GM21737 (cell line): Measurements from ENCODE around the gene CTNNA2.

ENCODE experiments used
- ATAC-seq: cut with Tn5 transposase; IDR thresholded peaks from one replicate; pipeline ENCODE4 v1.9.1; 2021; ENCODE audit warnings: mild to moderate bottlenecking, moderate library complexity; ENCODE audit not compliant: unreplicated experiment

Gene CTNNA2

DNA sequence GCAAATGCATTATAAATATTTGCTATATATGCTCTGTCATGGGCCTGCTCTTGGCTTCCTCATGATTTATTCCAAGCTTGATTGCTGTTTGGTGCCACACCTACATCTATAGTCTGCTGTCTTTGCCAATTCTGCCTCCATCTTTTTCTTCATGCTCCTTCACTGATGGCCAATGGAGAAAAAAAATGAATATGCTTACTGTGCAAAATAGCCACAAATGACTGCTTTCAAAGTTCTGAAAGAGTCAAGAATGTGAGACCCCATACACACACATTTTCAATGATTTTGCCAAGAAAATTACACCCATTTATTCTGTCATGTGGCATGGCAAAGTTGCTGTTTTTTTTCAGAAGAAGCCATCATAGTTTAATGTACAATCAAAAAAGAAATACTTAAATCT is 1097.3 kb downstream of the CTNNA2 start:
- ATAC-seq, result no peak

DNA sequence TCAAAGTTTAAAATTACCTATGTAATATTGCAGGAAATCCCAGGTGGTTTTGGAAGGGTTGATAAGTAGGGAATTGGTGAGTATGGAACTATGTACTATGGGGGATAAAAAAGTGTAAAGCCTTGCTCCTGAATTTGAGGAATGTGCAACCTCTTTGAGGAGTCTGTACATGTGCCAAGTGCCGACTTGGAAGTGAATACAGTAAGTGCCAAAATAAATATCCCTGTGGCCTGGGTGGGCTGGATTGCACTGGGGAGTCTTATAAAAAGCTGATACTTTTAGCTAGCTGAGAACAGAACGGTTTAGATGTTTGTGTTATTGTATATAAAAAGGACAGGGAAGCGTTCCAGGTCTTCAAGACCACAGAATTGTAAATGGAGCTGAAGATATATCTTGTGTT is 1108.8 kb downstream of the CTNNA2 start:
- no peak for ATAC-seq

DNA sequence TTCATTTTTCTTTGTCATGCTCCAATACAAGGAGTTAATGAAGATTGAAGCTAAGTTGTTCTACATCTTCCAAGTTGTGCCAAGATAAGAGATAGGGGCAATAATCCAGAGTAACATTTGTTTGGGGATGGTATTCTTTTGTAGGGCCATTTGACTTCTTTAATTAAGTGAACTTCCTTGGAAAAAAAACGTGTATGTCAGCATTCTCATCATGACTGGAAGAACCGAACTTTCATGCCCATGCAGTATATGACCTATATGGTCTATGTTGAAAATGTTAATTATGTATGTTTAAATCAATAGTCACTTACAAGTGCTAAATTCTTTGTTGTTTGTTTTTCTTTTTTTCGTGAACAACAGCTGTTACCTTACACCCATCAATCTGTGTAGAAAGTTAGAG is 1111.2 kb downstream of the CTNNA2 start:
- ATAC-seq, result no peak

DNA sequence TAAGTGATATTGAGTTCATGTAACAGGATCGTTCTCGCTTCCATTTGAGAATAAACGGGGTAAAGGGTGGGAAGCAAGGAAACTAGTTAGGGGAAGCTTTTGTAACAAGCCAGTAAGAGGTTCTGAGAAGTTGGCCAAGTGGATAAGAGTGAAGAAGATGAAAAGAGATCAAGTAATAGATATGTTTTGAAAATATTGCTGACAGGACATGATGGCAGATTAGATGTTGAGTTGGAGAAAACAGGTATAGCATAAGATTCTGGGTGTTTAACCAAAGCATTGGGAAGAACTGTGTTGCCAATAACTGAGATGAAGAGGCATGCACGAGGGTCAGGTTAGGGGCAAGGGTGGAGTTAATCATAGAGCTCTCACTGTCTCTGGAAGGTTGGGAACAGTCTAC is 1121.7 kb downstream of the CTNNA2 start:
- ATAC-seq, result no peak

DNA sequence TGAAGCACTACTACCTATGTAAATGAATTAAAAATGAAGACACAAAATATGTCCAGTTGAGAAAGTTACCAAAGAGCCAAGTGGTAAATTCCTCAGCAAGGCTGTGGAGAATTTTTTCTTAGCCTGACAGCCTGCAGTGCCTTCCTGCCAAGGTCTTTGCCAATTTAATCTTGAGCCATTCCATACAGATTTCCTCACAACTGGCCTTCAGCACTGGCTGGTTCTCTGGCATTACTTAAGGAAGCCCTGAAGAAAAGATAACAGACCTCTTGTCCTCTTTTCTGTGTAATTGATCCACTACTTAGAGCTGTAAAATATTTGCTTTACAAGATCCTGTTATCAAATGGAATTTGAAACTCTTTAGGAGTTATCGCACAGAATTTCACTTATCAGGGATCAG is 1125.9 kb downstream of the CTNNA2 start:
- no peak for ATAC-seq

DNA sequence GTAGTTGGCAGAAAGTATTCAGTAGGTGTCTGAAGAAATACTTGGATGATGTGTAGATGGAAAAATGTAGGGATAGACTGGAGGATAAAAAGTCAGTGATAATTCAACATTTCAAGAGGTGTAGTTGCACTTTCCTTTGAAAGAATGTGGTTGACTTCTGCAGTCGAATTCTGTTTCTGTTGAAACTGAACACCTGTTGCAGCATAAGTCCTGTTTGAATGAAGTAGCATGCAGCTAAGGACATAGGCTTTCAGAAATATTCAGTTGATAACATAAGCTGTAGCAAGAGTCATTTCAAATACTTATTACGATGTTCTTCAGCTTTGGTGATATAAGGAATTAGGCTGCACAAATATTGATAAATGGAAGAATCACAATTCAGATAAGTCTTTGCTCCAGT is 1129.6 kb downstream of the CTNNA2 start:
- no peak for ATAC-seq

DNA sequence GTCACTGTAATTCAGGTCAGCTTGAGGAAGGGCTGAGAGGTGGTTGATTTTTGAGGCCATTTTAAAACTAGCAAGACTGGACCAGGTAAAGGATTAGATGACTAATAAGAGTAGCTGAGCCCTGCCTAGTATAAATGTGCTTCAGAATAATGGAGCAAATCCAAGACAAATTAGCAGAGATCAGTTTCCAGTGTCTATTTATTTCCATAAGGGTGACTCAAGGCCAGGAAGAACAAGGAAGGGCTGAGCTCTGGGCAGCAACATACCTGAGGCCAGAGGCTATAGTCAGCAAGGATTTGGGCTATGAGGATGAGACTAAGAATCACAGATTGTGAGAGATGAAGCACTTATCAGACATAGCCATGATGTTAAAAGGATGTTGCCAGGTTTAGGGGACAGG is 1130.7 kb downstream of the CTNNA2 start:
- no peak for ATAC-seq

DNA sequence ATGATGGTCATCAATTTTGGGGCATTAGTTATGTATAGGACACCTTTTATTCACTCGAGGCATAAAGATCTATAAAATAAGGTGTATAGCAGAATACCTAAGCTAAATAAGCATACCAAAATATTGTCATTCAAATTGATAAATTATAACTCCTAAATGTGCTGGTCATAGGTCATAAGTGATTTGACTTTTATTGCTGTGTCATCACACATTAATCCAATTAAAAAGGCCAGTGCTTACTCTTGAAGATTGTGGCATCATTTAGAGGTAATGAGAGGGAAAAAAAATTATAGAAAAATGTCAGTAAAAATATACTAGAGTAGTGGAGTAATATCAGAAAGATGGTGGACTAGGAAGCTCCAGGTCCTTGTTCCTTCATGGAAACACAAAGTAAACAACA is 1138.6 kb downstream of the CTNNA2 start:
- ATAC-seq, result no peak

DNA sequence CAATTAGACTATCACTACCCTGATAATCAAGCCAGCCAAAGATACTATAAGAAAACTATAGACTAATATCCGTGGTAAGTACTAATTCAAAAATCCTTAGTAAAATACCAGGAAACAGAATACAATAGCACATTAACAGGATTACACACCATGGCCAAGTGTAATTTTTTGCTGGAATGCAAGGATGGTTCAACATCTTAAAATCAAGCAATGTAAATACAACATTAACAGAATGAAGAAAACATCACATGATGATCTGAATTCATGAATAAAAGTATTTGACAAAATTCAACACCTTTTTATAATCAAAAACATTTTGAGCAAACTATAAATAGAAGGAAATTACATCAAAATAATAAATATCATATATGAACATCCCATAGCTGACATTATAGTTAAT is 1142.4 kb downstream of the CTNNA2 start:
- ATAC-seq, result no peak

DNA sequence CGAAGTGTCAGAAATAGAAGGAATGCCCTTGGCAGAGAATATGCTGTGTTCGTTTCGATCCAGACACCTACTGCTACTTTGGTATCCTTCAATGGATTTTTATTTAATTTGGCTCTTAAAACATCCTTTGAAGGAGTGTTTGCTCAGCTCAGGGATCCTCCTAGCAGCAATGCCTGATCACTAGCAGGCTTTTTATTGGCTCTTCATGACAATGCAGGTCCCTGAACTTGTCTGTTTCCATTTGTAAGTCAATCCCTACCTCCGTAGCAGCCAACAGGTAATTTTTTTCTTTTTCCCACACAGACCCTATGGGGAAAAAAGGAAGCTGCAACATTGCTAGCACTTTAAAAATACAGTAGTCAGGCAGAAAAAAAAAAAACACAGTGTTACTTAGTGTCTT is 1157.9 kb downstream of the CTNNA2 start:
- no peak for ATAC-seq

DNA sequence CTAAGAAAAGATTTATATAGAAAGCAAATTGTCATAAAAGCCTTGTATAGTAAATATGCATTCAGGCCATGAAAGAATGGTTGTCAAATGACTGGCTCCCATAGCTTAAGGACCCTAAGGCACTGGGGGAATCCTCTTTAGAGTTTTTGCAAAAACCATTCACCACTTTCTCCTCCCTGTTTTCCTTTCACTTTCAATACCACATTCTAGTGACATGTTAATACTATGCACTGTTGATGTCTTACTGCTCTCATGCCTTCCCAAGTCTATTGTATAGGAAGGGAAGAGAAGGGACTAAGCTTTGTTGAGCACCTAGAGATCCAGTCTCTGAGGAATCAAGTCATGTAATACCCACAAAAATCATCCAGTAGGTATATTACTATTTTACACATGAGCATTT is 1174.7 kb downstream of the CTNNA2 start:
- no peak for ATAC-seq

DNA sequence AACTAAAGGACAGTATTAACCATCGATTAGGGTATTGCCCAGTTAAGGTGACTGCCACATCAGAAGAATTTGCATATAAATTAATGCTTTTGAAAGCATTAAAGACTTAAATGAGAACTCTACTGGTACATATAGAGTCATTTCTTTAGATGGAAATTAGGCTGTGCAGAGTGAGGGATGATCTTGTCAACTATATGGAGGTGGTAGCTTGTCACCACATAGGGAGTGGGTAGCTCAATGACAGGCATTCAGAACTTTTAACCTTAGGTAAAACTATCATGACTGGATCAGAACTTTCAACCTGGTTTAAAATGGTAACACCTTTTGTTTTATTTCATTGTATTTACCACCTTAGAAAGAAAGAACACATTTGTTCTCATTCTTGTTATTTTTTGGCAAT is 1176.3 kb downstream of the CTNNA2 start:
- no peak for ATAC-seq
